ENCODE measurements around the gene HEPHL1.

HEPHL1 gene

GRCh38 chr11:93983542-93984195 lies 37.5 kb upstream of the HEPHL1 start:
- TF ChIP-seq CTCF (IDR thresholded peaks at IDR 0.05) = no peak
- intact Hi-C loops (cut with DNase I; ENCODE audit: low total_unique reads) = no loop called here
- Histone ChIP-seq H3K9me3 (no peaks in the 10 kb centered on the region), H3K4me1 (no peaks in the 10 kb centered on the region), H3K36me3 (no peaks in the 10 kb centered on the region), H3K27ac (no peak overlapping the region), H3K4me3 (no peak overlapping the region), H3K27me3 (no peaks in the 10 kb centered on the region)
- no peak for DNase-seq

GRCh38 chr11:93984196-93984567 lies 37.0 kb upstream of the HEPHL1 start:
- DNase-seq = no peak
- H3K36me3 ChIP-seq = no peaks in the 10 kb centered on the region
- no peaks in the 10 kb centered on the region for H3K4me1 ChIP-seq
- intact Hi-C loops (cut with DNase I; ENCODE audit: low total_unique reads) = no loop called here
- no peak for TF ChIP-seq CTCF (IDR thresholded peaks at IDR 0.05)
- no peak overlapping the region for H3K4me3 ChIP-seq
- no peaks in the 10 kb centered on the region for H3K27me3 ChIP-seq
- H3K9me3 ChIP-seq = no peaks in the 10 kb centered on the region
- no peak overlapping the region for H3K27ac ChIP-seq

GRCh38 chr11:93984936-93985335 lies 36.2 kb upstream of the HEPHL1 start:
- DNase-seq = no peak
- no peaks in the 10 kb centered on the region for H3K9me3 ChIP-seq
- no peaks in the 10 kb centered on the region for H3K4me1 ChIP-seq
- no peaks in the 10 kb centered on the region for H3K27me3 ChIP-seq
- intact Hi-C loops (cut with DNase I; ENCODE audit: low total_unique reads) = no loop called here
- no peaks in the 10 kb centered on the region for H3K36me3 ChIP-seq
- no peak for TF ChIP-seq CTCF (IDR thresholded peaks at IDR 0.05)
- no peak overlapping the region for H3K27ac ChIP-seq
- H3K4me3 ChIP-seq = no peak overlapping the region

GRCh38 chr11:93986716-93987115 lies 34.4 kb upstream of the HEPHL1 start:
- Histone ChIP-seq H3K27ac (no peak overlapping the region), H3K4me3 (no peak overlapping the region), H3K36me3 (no peaks in the 10 kb centered on the region), H3K4me1 (no peaks in the 10 kb centered on the region), H3K9me3 (peaks cover 0 to 2% (median 0%) of the 10 kb centered on the region in 3 donors), H3K27me3 (no peaks in the 10 kb centered on the region)
- no peak for DNase-seq
- intact Hi-C loops (cut with DNase I; ENCODE audit: low total_unique reads) = no loop called here
- TF ChIP-seq CTCF (IDR thresholded peaks at IDR 0.05) = no peak

GRCh38 chr11:93988455-93988854 lies 32.7 kb upstream of the HEPHL1 start:
- Histone ChIP-seq H3K27ac (no peak overlapping the region), H3K4me1 (no peaks in the 10 kb centered on the region), H3K27me3 (no peaks in the 10 kb centered on the region), H3K36me3 (no peaks in the 10 kb centered on the region), H3K4me3 (no peak overlapping the region), H3K9me3 (peaks cover 0 to 19% (median 10%) of the 10 kb centered on the region in 3 donors)
- DNase-seq = no peak
- intact Hi-C loops (cut with DNase I; ENCODE audit: low total_unique reads) = no loop called here
- no peak for TF ChIP-seq CTCF (IDR thresholded peaks at IDR 0.05)

- Histone ChIP-seq H3K4me1 (no peaks in the 10 kb centered on the region), H3K36me3 (no peaks in the 10 kb centered on the region), H3K4me3 (no peak overlapping the region), H3K9me3 (peaks cover 0 to 21% (median 14%) of the 10 kb centered on the region in 3 donors), H3K27me3 (no peaks in the 10 kb centered on the region), H3K27ac (no peak overlapping the region)
- no peak for DNase-seq
- intact Hi-C loops (cut with DNase I; ENCODE audit: low total_unique reads) = no loop called here
- no peak for TF ChIP-seq CTCF (IDR thresholded peaks at IDR 0.05)
Measured at GRCh38 chr11:93988912-93989311, 32.2 kb upstream of the HEPHL1 start.
